ENCODE data around the gene HSD3B1. TPM values are rescaled to one million over a fixed set of nuclear protein-coding genes. Genes with fewer than 3 reads are reported as not detected.

HSD3B1 gene
- polyA plus RNA-seq, 2 of the 4 experiments (the other 2 are of a cell fraction), result not detected

GRCh38 chr1:119564548-119564947 lies 57.5 kb downstream of the HSD3B1 start:
- CTCF ChIA-PET, result interaction anchor here (1.5 kb wide), 1 partner anchor 89 kb away, joined by 4 read pairs; no protein-coding TSS in a partner anchor
- H3K4me1 ChIP-seq, result peaks cover 6% of the 10 kb centered on the region; the same call in 1 of the 3 replicates
- H3K9me3 ChIP-seq, result no peaks in the 10 kb centered on the region
- no peak for DNase-seq (ENCODE audit: low read depth in 1 of 2, low spot score in 1 of 2)
- H3K4me2 ChIP-seq, result no peak overlapping the region
- no peak for ATAC-seq
- POLR2A ChIA-PET, result no interaction called here
- FAIRE-seq, result no peak
- H3K4me3 ChIP-seq, result no peak overlapping the region
- WGBS (ENCODE audit: missing lambda C conversion rate), result 54% methylated on average over 3 of the region's 3 CpGs
- no peak overlapping the region for H3K27ac ChIP-seq
- TF ChIP-seq HOXB13 (CRISPR knock-in tag; IDR thresholded peaks at IDR 0.05; ENCODE audit: low read depth) (no peak), EHMT2 (IDR thresholded peaks at IDR 0.05; ENCODE audit: low read depth) (no peak), EHF (CRISPR knock-in tag; IDR thresholded peaks at IDR 0.05) (no peak), CHD2 (IDR thresholded peaks at IDR 0.05; ENCODE audit: low read length, partially characterized antibody) (no peak), ELK1 (IDR thresholded peaks at IDR 0.05; ENCODE audit: low read depth, low read length) (no peak)

Other genes with a start within 250 kb of the HSD3B1 start
- 0.10 and 0.11 TPM in 2 replicates for gene HAO2, start 138.4 kb upstream of the HSD3B1 start, polyA plus RNA-seq (2011; rRNA removed)
- 0.05 to 0.16 TPM in 2 of 3 replicates, not detected in the other for gene HAO2, start 138.4 kb upstream of the HSD3B1 start, polyA plus RNA-seq (2017; fragmentation: RNase III; extraction: RNeasy Plus Mini Kit Qiagen cat#74134 plus additional on column Dnase treatment)
- not detected in 2 replicates for gene HSD3B2, start 92.1 kb upstream of the HSD3B1 start, polyA plus RNA-seq (2011; rRNA removed)
- gene HSD3B2, start 92.1 kb upstream of the HSD3B1 start, polyA plus RNA-seq (2017; fragmentation: RNase III; extraction: RNeasy Plus Mini Kit Qiagen cat#74134 plus additional on column Dnase treatment), result not detected in 3 replicates
- 2.1 and 2.6 TPM in 2 replicates for gene ZNF697, start 141.1 kb downstream of the HSD3B1 start, polyA plus RNA-seq (2011; rRNA removed)
- gene ZNF697, start 141.1 kb downstream of the HSD3B1 start, polyA plus RNA-seq (2017; fragmentation: RNase III; extraction: RNeasy Plus Mini Kit Qiagen cat#74134 plus additional on column Dnase treatment), result 2.0 to 2.5 TPM (median 2.2 TPM) in 3 replicates
- gene PHGDH, start 204.7 kb downstream of the HSD3B1 start, polyA plus RNA-seq (2011; rRNA removed), result 41.4 and 67.1 TPM in 2 replicates
- 65.6 to 69.7 TPM (median 67.9 TPM) in 3 replicates for gene PHGDH, start 204.7 kb downstream of the HSD3B1 start, polyA plus RNA-seq (2017; fragmentation: RNase III; extraction: RNeasy Plus Mini Kit Qiagen cat#74134 plus additional on column Dnase treatment)

All from A549 (cell line).